HepG2 (cell line): ENCODE results near the gene PDK3. TPM values are rescaled to one million over a fixed set of nuclear protein-coding genes. Genes with fewer than 3 reads are reported as not detected.

Source experiments
- ATAC-seq: fragments of 200-7000 bp; cut with Tn5 transposase; 3 replicates; pipeline ENCODE4 v1.9.1; 2020; ENCODE audit warnings: mild to moderate bottlenecking, moderate library complexity
- BruUV-seq: library from RNA; stranded (reverse); fragments of 400-500 nt; replicated peaks from 2 replicates; lab custom pipeline; 2021; lab: Mats Ljungman, UMichigan
- CTCF ChIA-PET: fragments of 300-600 bp; formaldehyde crosslinking; extraction: SDS; loops from one replicate; lab custom pipeline; 2021; ENCODE audit warnings: low total read pairs, inconsistent platforms, low intra/inter-chr PET ratio; lab: Yijun Ruan, JAX
- POLR2A ChIA-PET: fragments of 350-600 bp; sonication (Branson Sonifier 250); formaldehyde crosslinking; loops from one replicate; lab custom pipeline; 2020; ENCODE audit warnings: antibody characterized with exemption, inconsistent platforms; lab: Yijun Ruan, JAX
- DNase-seq: peaks from one replicate; pipeline ENCODE4 v3.0.0-alpha.2; 2015; ENCODE audit warnings: low spot score
- FAIRE-seq: peaks from 3 replicates; lab custom pipeline; 2011; peaks lifted over from hg19 to GRCh38; lab: Jason Lieb, UNC
- H2AFZ ChIP-seq: one replicate; pipeline ENCODE4 v1.6.1; 2011; ENCODE audit warnings: low read length, inconsistent platforms
- H3K27ac ChIP-seq: fragments of 300-600 bp; 3 replicates; pipeline ENCODE4 v1.8.0; 2011; ENCODE audit warnings: mixed run types, mild to moderate bottlenecking, mixed read lengths, low read length, inconsistent platforms; ENCODE audit not compliant: insufficient read depth; ENCODE audit errors: extremely low read length
- H3K27me3 ChIP-seq, 2 experiments: fragments of 200-600 bp in 1 of 2; 2 replicates in 1 of 2; 3 replicates in 1 of 2; pipeline versions ENCODE4 v1.6.0 to v1.8.0; 2011; ENCODE audit warnings: low read length in 2 of 2, mild to moderate bottlenecking in 2 of 2, moderate library complexity in 2 of 2, inconsistent platforms in 1 of 2; ENCODE audit not compliant: insufficient read depth in 2 of 2, control insufficient read depth in 1 of 2
- H3K36me3 ChIP-seq, 2 experiments: fragments of 200-600 bp in 1 of 2; replicated peaks in 1 of 2; 2 replicates in 1 of 2; 3 replicates in 1 of 2; pipeline versions ENCODE4 v1.5.1 to v1.8.0; 2011; ENCODE audit warnings: low read length in 2 of 2, inconsistent platforms in 1 of 2; ENCODE audit not compliant: insufficient read depth in 2 of 2, control insufficient read depth in 1 of 2
- H3K4me1 ChIP-seq: 2 replicates; pipeline ENCODE4 v1.5.1; 2012; ENCODE audit warnings: low read length, inconsistent platforms; ENCODE audit not compliant: insufficient read depth
- H3K4me2 ChIP-seq: 2 replicates; pipeline ENCODE4 v1.6.0; 2011; ENCODE audit warnings: low read depth, low read length, inconsistent platforms
- H3K4me3 ChIP-seq, 3 experiments: fragments of 200-600 bp in 1 of 3; sonication (generic), shearing (Covaris generic) in 1 of 3; replicated peaks in 1 of 3; 2 replicates each; pipeline ENCODE4 v1.5.1; 2011 to 2016; ENCODE audit warnings: low read length in 3 of 3, inconsistent platforms in 2 of 3, low read depth in 2 of 3, mild to moderate bottlenecking in 2 of 3, control low read depth in 1 of 3, mixed read lengths in 1 of 3; ENCODE audit not compliant: insufficient read depth in 1 of 3
- H3K79me2 ChIP-seq: one replicate; pipeline ENCODE4 v1.6.1; 2011; ENCODE audit warnings: low read length, inconsistent platforms; ENCODE audit not compliant: insufficient read depth
- H3K9ac ChIP-seq: 2 replicates; pipeline ENCODE4 v1.6.0; 2011; ENCODE audit warnings: mild to moderate bottlenecking, low read depth, low read length, inconsistent platforms; ENCODE audit not compliant: insufficient read depth
- H3K9me3 ChIP-seq: 2 replicates; pipeline ENCODE4 v1.5.1; 2012; ENCODE audit warnings: mild to moderate bottlenecking, low read length
- H4K20me1 ChIP-seq: 2 replicates; pipeline ENCODE4 v1.6.0; 2011; ENCODE audit warnings: inconsistent platforms, mild to moderate bottlenecking, low read length, moderate library complexity; ENCODE audit not compliant: insufficient read depth
- CREB1 ChIP-seq, 2 experiments: fragments of 450-650 bp in 1 of 2; IDR thresholded peaks; 2 replicates each; pipeline ENCODE4 v1.6.1; 2016 to 2017; ENCODE audit warnings: control low read depth in 1 of 2, mild to moderate bottlenecking in 1 of 2, missing compliant biosample characterization in 1 of 2, missing genetic modification characterization in 1 of 2
- DMAP1 ChIP-seq: IDR thresholded peaks from 2 replicates; pipeline ENCODE4 v1.6.1; 2016
- IRF1 ChIP-seq: sonication (generic); formaldehyde crosslinking; IDR thresholded peaks from 2 replicates; pipeline ENCODE4 v1.4.0; 2020; ENCODE audit warnings: low read depth, mild to moderate bottlenecking, missing genetic modification reagents
- RBAK ChIP-seq: sonication (generic); formaldehyde crosslinking; IDR thresholded peaks from 2 replicates; pipeline ENCODE4 v1.5.1; 2020; ENCODE audit warnings: mild to moderate bottlenecking, missing genetic modification reagents
- TAF1 ChIP-seq: sonication (generic); formaldehyde crosslinking; IDR thresholded peaks from 2 replicates; pipeline ENCODE4 v1.4.0; 2020; ENCODE audit warnings: missing genetic modification reagents
- TARDBP ChIP-seq: sonication (generic); formaldehyde crosslinking; IDR thresholded peaks from 2 replicates; pipeline ENCODE4 v1.8.0; 2022; ENCODE audit warnings: mild to moderate bottlenecking, missing genetic modification reagents
- TOPORS ChIP-seq: sonication (generic); formaldehyde crosslinking; IDR thresholded peaks from 2 replicates; pipeline ENCODE4 v1.8.0; 2023; ENCODE audit warnings: mild to moderate bottlenecking, missing genetic modification reagents
- TRIM22 ChIP-seq: fragments of 450-650 bp; IDR thresholded peaks from 2 replicates; pipeline ENCODE4 v1.6.1; 2017
- TRIM24 ChIP-seq: sonication (generic); formaldehyde crosslinking; IDR thresholded peaks from 2 replicates; pipeline ENCODE4 v1.8.0; 2022; ENCODE audit warnings: mild to moderate bottlenecking, missing genetic modification reagents
- U2AF2 ChIP-seq: fragments of 200-400 bp; formaldehyde crosslinking; IDR thresholded peaks from 2 replicates; pipeline ENCODE4 v1.6.1; 2017; ENCODE audit warnings: low read depth, mild to moderate bottlenecking, low read length
- ZNF280B ChIP-seq: sonication (generic); formaldehyde crosslinking; IDR thresholded peaks from 2 replicates; pipeline ENCODE4 v1.5.0; 2020; ENCODE audit warnings: missing genetic modification reagents, mild to moderate bottlenecking, borderline replicate concordance
- ZNF3 ChIP-seq: IDR thresholded peaks from 2 replicates; pipeline ENCODE4 v1.7.0; 2017; ENCODE audit warnings: inconsistent platforms
- ZNF354B ChIP-seq: sonication (generic); formaldehyde crosslinking; IDR thresholded peaks from 2 replicates; pipeline ENCODE4 v1.8.0; 2022; ENCODE audit warnings: mild to moderate bottlenecking, missing genetic modification reagents
- ZNF451 ChIP-seq: sonication (generic); formaldehyde crosslinking; IDR thresholded peaks from 2 replicates; pipeline ENCODE4 v1.5.0; 2020; ENCODE audit warnings: mild to moderate bottlenecking, missing genetic modification reagents
- ZNF567 ChIP-seq: sonication (generic); formaldehyde crosslinking; IDR thresholded peaks from 2 replicates; pipeline ENCODE4 v1.8.1; 2023; ENCODE audit warnings: mild to moderate bottlenecking, missing genetic modification reagents, borderline replicate concordance
- ZNF572 ChIP-seq: sonication (generic); formaldehyde crosslinking; IDR thresholded peaks from 2 replicates; pipeline ENCODE4 v1.5.1; 2020; ENCODE audit warnings: mild to moderate bottlenecking, missing genetic modification reagents
- ZNF672 ChIP-seq: sonication (generic); formaldehyde crosslinking; IDR thresholded peaks from 2 replicates; pipeline ENCODE4 v1.8.1; 2022; ENCODE audit warnings: missing genetic modification reagents
- ZNF792 ChIP-seq: IDR thresholded peaks from 2 replicates; pipeline ENCODE4 v1.6.1; 2016
- ZNF83 ChIP-seq: sonication (generic); formaldehyde crosslinking; IDR thresholded peaks from 2 replicates; pipeline ENCODE4 v1.4.0; 2020; ENCODE audit warnings: missing genetic modification reagents, mild to moderate bottlenecking, borderline replicate concordance
- WGBS: methylation state at CpG from one replicate; pipeline ENCODE4 v1.1.6; 2017; ENCODE audit warnings: low lambda C conversion rate; 5-methylcytosine and 5-hydroxymethylcytosine counted together
- in situ Hi-C: cut with HindIII; loops from 2 replicates; pipeline ENCODE4 v1.10.0; 2017; ENCODE audit warnings: low pct_unique_long_range_greater_than_20kb; ENCODE audit not compliant: extremely low pct_ligation_motif_present
- intact Hi-C: fragments of 100-400 bp; cut with micrococcal nuclease; formaldehyde crosslinking; loops from one replicate; pipeline ENCODE4 v1.10.0; 2022; ENCODE audit not compliant: unreplicated experiment
- polyA plus RNA-seq, 8 experiments: library from polyadenylated mRNA; depleted of rRNA in 3 of 8; stranded (reverse) in 7 of 8; unstranded in 1 of 8; fragments of >200 nt; fragmentation: Illumina TruSeq in 4 of 8; extraction: Trizol in 4 of 8; gene quantifications; 2 replicates each; pipeline versions ENCODE4 v1.2.1 to v1.2.3, GENCODE V29; 2011 to 2016; ENCODE audit warnings: low read depth in 4 of 8, missing spikeins in 1 of 8, mixed read lengths in 1 of 8; ENCODE audit not compliant: insufficient read depth in 1 of 8
- total RNA-seq, 5 experiments: library from RNA; depleted of rRNA; stranded (reverse); fragments of >200 nt; fragmentation: Illumina TruSeq; extraction: Trizol; gene quantifications; 2 replicates each; pipeline ENCODE4 v1.2.3, GENCODE V29; 2016; ENCODE audit warnings: low read depth in 1 of 5

The PDK3 gene
- total and polyA plus RNA-seq, 2 of the 13 experiments (the other 11 are each of a cell fraction or from before 2014, with no cell fraction given) = 9.1 to 10.5 TPM

GRCh38 chrX:24553011-24553410 lies 87.9 kb downstream of the PDK3 start:
- 77% methylated on average over 4 of the region's 4 CpGs for WGBS
- no peaks in the 10 kb centered on the region for H4K20me1 ChIP-seq
- CTCF ChIA-PET = no interaction called here
- H3K9me3 ChIP-seq = no peaks in the 10 kb centered on the region
- POLR2A ChIA-PET = no interaction called here
- FAIRE-seq (no peak), DNase-seq (no peak)
- H3K4me3 ChIP-seq = no peak overlapping the region
- H3K27me3 ChIP-seq = no peaks in the 10 kb centered on the region
- H3K4me1 ChIP-seq = no peaks in the 10 kb centered on the region
- no peaks in the 10 kb centered on the region for H3K36me3 ChIP-seq
- in situ Hi-C loops = no loop called here
- TF ChIP-seq DMAP1 (CRISPR knock-in tag) = no peak
- no peak for TF ChIP-seq ZNF280B (CRISPR knock-in tag)
- TF ChIP-seq TOPORS = no peak
- TF ChIP-seq ZNF354B (CRISPR knock-in tag) = no peak
- no peak for TF ChIP-seq U2AF2
- TF ChIP-seq IRF1 = no peak
- no peak for TF ChIP-seq ZNF83 (CRISPR knock-in tag)
- TF ChIP-seq ZNF792 (CRISPR knock-in tag) = no peak
- TF ChIP-seq TRIM24 (CRISPR knock-in tag) = no peak
- TF ChIP-seq ZNF451 (CRISPR knock-in tag) = no peak
- no peak for TF ChIP-seq TRIM22
- no peak for TF ChIP-seq ZNF572
- TF ChIP-seq ZNF3 (CRISPR knock-in tag) = no peak
- TF ChIP-seq TAF1 (CRISPR knock-in tag) = no peak
- no peak for TF ChIP-seq ZNF567 (CRISPR knock-in tag)
- TF ChIP-seq ZNF672 = no peak
- TF ChIP-seq RBAK (CRISPR knock-in tag) = no peak
- no peak for TF ChIP-seq CREB1 (IDR thresholded peaks at IDR 0.05)
- TF ChIP-seq CREB1 (CRISPR knock-in tag; IDR thresholded peaks at IDR 0.05) = no peak
- no peak for TF ChIP-seq TARDBP (CRISPR knock-in tag)
- TF ChIP-seq, all 625 proteins: peak for 0
- no peak for ATAC-seq
- Histone ChIP-seq H3K79me2 (no peaks in the 10 kb centered on the region), H2AFZ (no peak overlapping the region), H3K4me2 (no peak overlapping the region), H3K27ac (no peak overlapping the region), H3K9ac (no peak overlapping the region)
- no TSS peak for BruUV-seq
- intact Hi-C loops = no loop called here
